MV-4-11 (cell line): Measurements from ENCODE around the gene PPIF.
"Not testable (repeated sequence)": the region's sequence is repeated elsewhere in the genome, so short reads cannot be mapped to it uniquely, and the experiment has no call there.

Source experiments
- DNase-seq: peaks from one replicate; lab custom pipeline; 2025; lab: John Stamatoyannopoulos, UW

PPIF gene

DNA sequence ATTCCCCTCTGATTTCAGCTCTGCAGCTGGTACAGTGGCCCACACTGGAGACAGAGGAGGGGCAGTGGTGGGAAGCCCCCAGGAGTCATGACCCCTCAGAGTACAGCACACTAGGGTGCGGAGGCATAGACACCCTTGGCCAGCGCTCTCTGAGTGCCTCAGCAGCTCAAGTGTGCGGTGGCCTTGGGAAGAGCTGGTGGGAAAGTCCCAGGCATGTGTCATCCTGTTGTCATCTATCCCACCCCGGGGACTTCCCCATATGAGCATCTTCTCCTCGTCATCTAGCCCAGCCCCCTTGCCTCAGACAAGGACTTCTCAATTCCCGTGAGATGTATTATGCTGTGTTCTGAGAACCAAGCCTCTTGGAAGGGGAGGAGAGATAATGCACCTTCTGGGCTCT, 15.6 kb upstream of the PPIF start:
- peak; percentile 81 for DNase-seq

DNA sequence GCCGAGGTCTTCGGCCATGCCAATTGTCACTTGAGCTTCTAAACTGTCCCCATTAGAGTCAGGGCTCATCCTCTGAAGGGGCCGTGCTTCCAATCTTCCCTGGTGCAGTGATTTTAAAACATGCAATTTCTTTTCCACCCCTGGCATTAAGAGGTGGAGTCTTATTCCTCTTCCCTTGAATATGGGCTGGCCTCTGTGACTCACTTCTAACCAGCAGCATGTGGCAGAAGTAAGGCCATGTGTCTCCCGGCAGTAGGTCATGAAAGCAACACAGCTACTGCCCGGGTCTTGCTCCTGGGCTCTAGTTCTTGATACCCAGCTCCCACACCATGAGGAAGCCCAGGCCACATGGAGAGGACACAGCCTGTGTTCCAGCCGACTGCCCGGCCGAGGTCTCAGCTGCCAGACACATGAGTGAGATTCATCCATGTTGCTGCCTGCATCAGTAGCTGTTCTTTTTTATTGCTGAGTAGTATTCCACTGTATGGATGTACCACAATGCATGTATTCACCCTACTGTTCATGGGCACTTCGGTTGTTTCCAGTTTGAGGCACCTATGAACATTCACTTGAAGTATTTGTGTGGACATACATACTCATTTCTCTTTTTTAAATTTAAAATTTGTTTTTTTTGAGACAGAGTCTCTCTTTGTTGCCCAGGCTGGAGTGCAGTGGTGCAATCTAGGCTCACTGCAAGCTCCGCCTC, 14.5 kb upstream of the PPIF start:
- not testable (repeated sequence) for DNase-seq

DNA sequence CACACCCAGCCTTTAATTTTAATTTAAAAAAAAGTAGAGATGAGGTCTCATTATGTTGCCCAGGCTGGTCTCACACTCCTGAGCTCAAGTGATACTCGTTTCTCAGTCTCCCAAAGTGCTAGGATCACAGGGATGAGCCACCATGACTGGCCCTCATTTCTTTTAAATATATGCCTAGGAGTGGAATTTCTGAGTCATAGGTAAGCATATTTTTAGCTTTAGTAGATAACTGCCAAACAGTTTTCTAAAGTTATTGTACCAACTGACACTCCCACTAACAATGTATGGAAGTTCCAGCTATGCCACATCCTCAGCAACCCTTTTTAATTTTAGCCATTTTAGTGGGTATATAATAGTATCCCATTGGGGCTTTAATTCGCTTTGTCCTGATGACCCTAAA, 13.8 kb upstream of the PPIF start:
- no peak for DNase-seq

DNA sequence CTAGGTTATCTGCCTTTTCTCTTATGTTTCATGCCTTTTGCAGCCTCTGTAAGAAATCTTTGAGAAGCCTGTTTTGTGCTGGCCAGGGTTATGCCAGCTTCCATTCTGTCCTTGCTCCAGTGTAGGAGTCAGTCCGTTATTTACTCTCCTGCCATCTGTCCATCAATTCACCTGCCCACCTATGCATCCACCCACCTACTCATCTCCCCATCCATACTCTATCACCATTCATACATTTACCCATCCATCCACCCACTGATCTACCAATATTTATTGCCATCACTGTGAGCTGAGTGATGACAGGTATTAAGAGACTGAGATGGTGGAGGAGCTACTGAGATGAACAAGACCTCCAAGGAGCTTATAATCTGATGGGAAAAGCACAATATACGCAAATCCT, 12.7 kb upstream of the PPIF start:
- no peak for DNase-seq

DNA sequence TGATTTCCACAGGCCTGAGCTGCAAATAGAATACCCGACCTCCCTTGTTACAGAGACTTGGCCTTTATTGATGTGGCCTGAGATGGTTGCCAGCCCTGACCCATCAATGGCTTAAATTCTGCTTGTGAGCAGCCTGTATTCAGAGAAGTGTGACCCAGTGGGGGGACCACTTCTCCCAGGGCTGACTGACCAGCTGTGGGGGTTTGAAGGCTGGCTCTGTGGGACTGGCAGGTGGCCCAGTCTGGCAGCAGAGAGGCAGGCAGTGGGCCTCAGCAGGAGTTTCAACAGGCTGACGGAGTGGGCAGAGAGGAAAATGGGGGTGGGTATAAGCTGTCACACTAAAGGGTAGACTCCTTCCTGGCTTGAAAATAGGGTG, 12.2 kb upstream of the PPIF start:
- no peak for DNase-seq

DNA sequence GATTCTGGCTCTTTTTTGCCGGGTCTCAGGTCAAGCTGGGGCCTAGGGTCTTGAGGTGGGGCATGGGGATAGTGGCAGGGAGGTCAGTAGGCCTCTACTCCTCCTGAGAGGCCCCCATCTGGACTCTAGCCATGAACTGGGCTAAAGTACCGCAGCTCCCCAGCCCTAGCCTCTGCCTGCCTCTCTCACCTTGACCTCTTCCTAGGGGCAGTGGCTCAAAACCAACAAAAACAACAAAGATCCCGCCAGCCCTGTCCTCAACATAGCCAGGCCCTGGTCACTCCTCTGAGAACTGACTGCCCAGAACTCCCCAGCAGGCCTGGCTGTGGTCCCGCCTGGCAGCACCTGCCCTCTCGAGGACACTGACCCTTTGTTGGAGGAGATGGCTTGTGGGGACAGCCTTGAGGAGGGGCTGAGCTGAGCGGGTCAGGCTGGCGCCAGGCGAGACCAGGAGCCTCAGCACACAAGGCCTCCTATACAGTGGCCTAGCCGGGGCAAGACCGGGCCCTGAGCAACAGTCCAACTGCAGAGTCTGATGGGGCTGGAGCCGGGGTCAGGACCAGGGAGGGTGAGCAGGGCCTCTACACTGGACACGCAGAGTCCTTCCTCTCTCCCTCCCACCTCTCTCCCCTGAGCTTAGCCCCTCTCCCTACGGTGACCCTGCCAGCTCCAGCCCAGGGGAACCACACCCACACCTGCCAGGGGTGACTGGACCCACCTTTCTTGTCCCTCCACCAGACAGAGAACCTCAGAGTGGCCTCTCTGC, 11.6 kb upstream of the PPIF start:
- DNase-seq = no peak

DNA sequence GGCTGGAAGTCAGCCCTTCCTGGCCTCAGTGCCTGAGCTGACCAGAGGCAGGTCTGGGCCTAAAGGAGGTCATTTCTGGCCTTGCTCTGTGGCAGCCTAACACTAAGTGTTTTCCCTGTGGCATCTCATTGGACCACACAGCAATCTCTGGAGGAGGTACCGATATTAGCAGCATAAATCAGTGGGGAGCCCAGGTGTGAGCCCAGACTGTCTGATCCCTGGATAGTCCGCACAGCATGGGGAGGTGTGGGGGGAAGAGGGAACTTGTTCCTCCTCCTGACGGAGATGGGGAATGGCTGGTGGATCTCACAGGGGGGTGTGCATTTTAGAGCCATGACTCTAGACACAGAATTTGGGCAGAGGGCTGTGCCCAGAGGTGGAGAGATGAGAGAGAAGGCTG, 11.0 kb upstream of the PPIF start:
- DNase-seq = no peak

DNA sequence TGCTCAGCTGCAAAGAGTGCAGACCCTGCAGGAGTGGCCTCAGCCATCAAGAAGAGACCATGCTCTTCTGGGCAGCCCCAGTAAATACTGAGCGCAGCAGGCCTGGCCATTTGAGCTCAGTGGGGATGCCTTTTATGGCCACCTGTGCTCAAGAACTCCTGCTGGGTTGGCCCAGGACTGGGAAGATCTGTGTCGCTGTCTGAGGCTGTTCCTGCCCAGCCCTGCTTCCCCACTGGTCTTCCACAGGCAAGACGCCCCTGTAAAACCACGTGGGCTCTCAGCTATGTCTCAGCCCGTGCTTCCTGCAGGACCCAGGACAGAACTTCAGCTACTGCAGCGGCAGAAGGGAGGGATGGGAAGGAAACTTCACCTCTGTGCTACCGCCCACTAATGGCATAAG, 10.5 kb upstream of the PPIF start:
- no peak for DNase-seq

DNA sequence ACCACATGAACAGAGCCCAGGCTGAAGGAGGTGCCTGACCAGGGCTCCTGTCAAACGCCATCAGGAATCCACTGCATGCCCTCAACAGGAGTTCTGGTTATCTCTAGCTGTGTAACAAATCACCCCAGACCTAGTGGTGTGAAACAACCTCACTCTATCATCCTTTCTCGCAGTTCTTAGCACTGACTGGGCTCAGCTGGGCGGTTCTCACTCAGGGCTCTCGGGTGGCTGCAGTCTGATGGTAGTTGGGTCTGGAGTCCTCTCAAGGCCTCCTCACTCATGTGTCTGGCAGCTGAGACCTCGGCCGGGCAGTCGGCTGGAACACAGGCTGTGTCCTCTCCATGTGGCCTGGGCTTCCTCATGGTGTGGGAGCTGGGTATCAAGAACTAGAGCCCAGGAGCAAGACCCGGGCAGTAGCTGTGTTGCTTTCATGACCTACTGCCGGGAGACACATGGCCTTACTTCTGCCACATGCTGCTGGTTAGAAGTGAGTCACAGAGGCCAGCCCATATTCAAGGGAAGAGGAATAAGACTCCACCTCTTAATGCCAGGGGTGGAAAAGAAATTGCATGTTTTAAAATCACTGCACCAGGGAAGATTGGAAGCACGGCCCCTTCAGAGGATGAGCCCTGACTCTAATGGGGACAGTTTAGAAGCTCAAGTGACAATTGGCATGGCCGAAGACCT, 9.3 kb upstream of the PPIF start:
- DNase-seq = not testable (repeated sequence)

DNA sequence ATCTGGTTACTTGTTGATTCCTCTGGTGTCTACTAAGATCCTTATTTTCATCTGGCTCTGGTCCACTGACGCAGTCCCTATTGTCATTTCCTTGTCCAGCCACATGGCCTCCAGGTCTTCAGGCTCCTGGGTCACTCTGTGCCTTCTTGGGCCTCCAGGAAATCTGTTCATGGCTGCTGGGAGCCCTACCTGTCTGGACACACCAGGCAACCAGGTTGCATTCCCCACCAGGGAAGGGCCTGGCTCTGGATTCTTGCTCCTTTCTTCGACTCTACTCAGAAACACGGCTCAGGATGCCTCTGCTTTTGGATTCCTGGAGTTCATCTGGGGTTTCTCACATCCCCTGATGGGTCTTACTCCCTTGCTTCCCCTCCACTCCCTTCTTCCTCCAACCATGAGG, 8.0 kb upstream of the PPIF start:
- DNase-seq = no peak

DNA sequence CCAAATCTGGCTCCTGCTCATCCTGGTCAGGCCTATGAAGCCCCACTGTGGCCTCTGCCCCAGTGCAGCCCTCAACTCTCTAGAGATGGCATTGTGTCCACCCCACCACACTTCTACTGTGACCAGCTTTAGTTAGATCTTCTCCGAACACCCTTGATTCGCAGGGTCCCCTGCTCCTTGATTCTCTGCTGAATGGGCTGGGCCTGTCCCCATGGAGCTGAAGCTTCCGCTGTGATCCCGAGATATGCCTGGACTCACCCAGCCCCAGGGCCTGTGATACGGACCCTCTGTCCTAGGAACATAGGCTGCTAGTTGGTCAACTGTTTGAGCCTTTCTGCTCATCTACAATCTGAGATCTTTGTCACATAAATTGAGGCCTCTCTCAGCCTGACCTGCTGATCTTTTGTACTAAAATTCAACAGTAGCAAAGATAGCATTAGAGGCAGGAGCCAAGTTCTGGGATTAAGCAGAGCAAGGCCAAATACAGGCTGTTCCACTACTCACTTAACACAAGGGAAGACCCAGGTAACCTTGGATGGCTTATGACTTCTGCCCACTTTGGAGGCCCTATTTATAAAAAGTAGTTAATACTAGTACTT, 6.5 kb upstream of the PPIF start:
- no peak for DNase-seq

DNA sequence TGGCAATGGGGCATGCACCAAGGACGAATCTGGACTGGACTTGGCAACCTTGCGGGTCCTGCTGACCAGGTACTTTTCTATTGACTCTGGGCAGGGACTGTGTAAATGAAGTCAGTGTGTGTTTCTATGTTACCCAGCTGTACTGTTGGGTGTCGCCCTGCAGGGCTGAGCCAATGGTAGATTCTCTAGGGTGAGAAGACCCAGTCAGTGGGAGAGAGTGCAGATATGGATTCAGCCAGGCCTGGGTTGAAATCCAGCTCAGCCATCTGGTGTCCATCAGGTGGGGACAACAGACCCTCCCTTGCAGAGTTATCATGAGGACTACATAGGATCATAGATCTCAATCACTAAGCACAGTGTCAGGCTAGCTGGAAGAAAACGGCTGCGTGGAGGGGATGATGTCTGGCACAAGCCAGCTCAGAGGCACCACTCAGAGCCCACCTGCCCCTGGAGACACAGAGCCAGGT, 4.9 kb upstream of the PPIF start:
- no peak for DNase-seq

DNA sequence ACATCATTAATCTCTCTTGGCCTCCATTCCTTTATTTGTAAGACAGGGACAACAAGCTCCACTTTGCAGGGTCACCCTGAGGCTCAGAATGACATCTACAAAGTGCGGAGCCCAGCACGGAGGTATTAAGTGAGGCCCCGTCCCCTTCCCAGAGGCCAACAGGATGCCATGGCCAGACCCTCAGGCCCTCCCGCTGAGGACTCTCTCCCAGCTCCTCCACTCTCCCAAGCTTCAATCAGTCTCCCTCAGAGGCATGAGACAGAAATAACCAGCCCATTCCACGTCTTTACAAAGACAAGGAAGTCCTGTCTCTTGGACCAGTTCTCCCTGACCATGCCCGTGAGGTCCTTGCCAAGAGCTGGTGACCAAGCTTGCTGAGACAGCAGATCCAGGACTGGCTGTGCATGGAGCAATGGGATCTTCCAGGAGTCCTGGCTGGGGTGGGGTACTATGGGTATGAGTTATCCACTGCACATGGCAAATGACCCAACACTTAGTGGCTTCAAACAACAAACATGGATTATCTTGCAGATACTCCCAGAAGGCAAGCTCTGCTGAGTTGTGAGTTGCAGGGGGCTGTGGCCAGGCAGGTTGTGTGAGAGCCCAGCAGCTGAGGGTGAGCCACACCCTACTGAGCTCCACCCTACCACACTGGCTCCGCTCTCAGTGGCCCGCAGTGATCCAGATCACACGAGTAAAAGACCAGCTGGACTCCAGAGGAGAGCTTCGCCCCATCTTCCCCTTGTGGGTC, 4.3 kb upstream of the PPIF start:
- no peak for DNase-seq

DNA sequence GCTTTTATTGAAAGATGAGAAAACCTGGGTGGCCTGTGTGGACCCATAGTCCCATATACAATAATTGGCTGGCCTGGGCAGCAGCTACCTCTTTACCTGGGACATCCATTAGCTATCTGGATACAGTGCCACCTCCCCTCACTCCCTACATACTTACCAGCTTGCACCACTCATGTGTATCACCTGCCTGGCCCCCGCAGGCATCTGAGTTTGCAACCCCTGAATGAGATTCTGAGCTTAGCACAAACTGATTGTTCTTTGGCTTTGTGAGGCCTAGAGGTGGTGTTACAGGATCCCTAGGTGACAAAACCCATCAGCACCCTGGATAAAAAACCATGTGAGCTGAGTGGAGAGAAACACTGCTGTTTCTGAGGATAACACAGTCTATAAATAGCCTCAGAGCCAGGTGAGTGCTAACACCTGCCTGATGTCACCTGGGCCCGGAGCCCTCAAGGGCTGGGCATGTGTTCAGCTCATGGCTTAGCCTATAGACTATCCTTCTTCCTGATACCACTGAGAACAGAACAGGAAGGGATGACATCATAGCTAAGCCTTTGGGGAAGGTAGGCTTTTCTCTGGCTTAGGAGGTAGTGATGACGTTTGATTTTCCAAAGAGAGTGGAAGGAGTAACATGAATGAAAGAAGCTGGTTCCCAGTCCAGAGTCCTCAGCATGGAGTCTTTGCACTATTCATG, 2.6 kb upstream of the PPIF start:
- DNase-seq = no peak

DNA sequence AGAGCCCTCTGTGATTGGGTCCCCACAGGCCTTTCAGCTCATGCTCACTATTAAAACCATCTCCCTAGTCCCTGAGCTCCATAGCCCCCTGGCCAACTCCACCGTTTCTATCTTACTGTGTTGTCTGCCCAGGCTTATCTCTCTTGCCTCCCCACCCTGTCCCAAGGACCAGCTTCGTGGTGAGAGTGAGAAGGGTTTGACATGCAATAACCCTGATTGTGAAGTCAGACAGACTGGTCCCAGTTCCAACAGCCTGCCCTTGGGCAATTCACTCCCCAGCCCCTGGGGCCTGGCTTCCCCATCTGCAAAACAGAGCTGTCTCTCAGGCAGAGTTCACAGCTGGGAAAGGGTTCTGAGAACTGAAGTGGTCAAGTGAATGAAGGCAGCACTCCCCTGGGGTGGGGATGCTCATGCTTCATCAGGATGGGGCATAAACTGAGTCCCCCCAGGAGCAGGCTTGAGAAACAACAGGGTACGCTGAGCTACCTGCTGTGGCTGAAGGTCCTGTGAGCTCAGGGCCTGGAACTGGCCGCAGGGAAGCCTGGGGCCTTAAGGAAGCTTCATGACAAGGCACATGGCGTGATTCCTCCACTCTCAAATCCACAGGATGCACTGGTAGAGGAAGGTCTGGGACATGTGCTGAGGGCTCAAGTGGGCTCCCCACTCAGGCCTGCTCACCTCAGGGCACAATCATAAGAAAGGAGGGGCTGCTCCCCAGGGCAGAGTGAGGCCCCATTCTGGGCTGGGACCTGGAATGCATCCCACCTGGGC, 1.8 kb upstream of the PPIF start:
- DNase-seq = peak; percentile 78

DNA sequence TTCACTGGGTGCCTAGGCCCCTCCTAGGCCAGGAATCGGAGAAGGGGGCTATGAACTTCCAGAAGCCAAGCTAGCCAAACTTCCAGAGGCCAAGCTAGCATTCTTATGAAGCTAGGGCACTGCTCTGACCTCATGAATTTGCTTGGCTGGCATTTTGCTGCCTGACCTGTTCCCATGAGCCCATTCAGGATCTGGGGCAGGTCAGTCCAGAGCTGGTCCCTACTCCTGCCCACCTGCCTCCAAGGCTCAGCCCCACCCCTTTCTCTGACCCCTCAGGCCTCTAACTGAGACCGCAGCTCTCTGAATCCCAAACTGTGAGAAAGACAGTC, 1.3 kb upstream of the PPIF start:
- DNase-seq = no peak

DNA sequence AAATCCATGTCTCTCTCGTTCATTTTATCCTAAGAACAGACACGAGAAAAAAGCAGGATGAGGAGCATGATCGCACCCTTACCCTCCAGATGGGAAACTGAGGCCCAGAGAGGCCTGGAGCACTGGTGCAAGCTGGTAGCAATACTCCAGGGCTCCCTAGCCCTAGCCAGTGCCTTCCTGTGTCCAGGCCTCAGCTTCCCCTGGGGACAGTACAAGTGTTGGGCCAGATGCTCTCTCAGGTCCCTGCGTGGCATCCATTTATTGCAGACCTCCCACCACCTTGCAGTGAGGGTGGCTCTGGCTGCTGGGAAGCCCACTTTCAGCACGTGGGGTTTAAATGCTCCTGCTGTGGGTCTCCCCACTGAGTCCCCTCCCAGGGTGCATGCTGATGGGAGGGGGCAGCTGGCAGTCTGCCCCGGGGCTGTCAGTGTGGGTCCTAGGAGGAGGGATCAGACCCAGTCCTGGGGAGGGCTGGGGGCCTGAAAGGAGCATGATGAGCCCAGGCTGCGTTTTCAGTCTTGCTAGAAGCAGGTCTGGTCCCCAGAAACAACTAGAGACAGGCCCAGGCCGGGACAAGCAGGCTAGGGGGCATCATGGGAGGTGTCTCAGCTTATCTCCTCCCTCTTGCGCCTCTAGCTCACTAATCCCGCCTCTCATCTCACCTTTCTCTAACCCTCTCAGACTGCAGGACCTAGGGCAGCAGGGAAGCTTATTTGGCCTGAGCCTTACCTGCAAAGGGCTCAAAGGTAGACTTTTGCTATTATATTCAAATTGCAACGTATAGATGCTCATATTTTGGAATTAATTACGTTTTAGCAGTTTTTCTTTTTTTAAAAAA, 662 bp upstream of the PPIF start:
- DNase-seq = no peak

DNA sequence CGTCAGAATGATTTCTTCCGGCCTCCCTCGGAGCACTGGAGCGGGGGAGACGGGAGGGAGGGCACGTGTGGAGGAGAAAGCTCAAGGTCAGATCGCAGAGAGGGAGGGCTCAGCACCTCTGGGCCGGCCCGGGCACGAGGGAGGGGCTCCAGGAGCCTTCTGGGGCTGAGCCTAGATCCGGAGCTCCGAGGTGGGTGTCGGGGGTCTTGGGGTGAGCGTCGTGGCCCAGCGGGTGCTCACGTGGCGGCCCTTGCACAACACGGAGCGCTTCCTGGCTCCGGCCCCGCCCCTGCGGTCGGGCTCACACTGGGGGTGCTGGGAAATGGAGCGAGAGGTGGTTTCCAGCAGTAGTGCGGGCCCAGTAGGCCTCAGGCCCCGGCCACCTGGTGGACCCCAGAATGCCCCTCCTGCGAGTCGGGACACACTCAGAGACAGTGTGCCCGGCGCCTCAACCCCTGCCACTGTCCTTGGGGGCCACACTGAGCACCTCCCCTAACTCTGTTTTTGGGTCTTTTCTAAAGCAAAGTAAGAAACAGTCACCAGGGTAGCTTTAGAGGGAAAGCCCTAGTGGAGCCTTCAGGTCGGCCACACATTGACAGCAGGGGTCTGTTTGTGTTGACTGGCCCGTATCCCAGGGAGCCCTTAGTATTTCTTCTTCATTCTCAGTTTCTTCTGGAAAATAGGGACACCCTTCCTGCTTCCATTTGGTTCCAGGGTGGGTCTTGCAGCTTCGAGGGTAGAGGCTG, 798 bp downstream of the PPIF start:
- peak; percentile 72 for DNase-seq

DNA sequence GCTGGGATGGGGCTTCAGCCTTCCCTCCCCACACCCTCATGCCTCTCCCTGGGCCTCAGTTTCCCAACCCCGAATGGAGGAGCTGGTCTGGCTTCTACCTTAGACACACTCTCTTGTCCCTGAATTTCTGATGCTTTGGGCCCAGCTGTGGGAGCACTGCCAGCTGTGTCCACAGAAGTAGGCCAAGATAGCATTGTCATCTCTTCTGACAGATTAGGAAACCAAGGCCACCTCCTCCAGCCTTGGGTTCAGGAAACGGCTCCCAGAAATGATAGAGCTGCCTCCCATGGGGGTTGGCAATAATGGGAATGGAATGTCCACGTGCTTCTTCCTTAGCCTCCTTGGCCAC, 1.3 kb downstream of the PPIF start:
- no peak for DNase-seq
